HEK293T (cell line): ENCODE data around the gene FAM3A.
"Not testable (repeated sequence)": the region's sequence is repeated elsewhere in the genome, so short reads cannot be mapped to it uniquely, and the experiment has no call there.

Experiments
- FOXA1 ChIP-seq: fragments of 450-650 bp; IDR thresholded peaks from 2 replicates; pipeline ENCODE4 v1.6.1; 2016; ENCODE audit warnings: mild to moderate bottlenecking
- FOXM1 ChIP-seq: fragments of 450-650 bp; IDR thresholded peaks from 2 replicates; pipeline ENCODE4 v1.6.1; 2017; ENCODE audit warnings: mild to moderate bottlenecking, borderline replicate concordance
- HDGF ChIP-seq: fragments of 450-650 bp; IDR thresholded peaks from 2 replicates; pipeline ENCODE4 v1.6.1; 2017; ENCODE audit warnings: antibody characterized with exemption, borderline replicate concordance
- SP1 ChIP-seq: fragments of 450-650 bp; IDR thresholded peaks from 2 replicates; pipeline ENCODE4 v1.6.1; 2017
- SUZ12 ChIP-seq: fragments of 450-650 bp; IDR thresholded peaks from 2 replicates; pipeline ENCODE4 v1.6.1; 2016; ENCODE audit warnings: mild to moderate bottlenecking
- TARDBP ChIP-seq: fragments of 450-650 bp; IDR thresholded peaks from 2 replicates; pipeline ENCODE4 v1.6.1; 2016
- ZNF384 ChIP-seq: fragments of 450-650 bp; IDR thresholded peaks from 2 replicates; pipeline ENCODE4 v1.6.1; 2016

DNA sequence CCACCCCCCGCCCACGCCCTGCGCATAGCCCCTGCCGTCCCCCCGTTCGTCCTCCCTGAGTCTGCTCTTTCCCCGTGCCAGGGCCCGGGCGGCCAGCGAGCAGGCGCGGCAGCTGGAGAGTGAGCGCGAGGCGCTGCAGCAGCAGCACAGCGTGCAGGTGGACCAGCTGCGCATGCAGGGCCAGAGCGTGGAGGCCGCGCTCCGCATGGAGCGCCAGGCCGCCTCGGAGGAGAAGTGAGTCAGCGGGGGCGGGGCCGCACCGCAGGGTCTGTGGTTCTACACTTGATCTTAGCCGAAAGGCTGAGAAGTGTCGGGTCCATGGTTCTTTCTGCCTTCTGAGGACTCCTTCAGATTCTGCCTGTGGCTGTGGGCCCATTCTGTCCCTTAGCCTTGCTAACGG lies 44.3 kb upstream of the FAM3A start:
- not testable (repeated sequence) for TF ChIP-seq SP1, FOXA1, ZNF384, FOXM1, SUZ12, HDGF, TARDBP
